ENCODE measurements around the gene ITGA3.

GRCh38 chr17:50009282-50009681 is 46.6 kb upstream of the ITGA3 start:
- TF ChIP-seq EZH2phosphoT487 (IDR thresholded peaks at IDR 0.05; ENCODE audit: low read depth, severe bottlenecking, unreplicated experiment) (no peak), CTCF (IDR thresholded peaks at IDR 0.05; ENCODE audit: poor library complexity) (no peak)

Data from hepatocyte (in vitro differentiated cells).